GM18951 (cell line): Measurements from ENCODE around the gene TRMT10A.
A peak's percentile ranks its signal among the peaks of the same experiment; 100 is the strongest.

Experiments used
- POLR2A ChIP-seq: IDR thresholded peaks from 4 replicates; pipeline ENCODE4 v1.6.1; 2011; ENCODE audit warnings: mild to moderate bottlenecking; ENCODE audit not compliant: insufficient read length, insufficient read depth; ENCODE audit errors: extremely low read depth
- in situ Hi-C: fragments of 300-500 bp; cut with MboI; formaldehyde crosslinking; loops from one replicate; pipeline ENCODE4 v1.12.0; 2022; ENCODE audit warnings: low sequenced_read_pairs, mixed read lengths, inconsistent platforms; ENCODE audit not compliant: unreplicated experiment

Gene TRMT10A, protein sequence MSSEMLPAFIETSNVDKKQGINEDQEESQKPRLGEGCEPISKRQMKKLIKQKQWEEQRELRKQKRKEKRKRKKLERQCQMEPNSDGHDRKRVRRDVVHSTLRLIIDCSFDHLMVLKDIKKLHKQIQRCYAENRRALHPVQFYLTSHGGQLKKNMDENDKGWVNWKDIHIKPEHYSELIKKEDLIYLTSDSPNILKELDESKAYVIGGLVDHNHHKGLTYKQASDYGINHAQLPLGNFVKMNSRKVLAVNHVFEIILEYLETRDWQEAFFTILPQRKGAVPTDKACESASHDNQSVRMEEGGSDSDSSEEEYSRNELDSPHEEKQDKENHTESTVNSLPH

GRCh38 chr4:99563310-99564186 is at the start of gene TRMT10A:
TRMT10A (minus strand) TSS chr4:99564039; CDS start chr4:99559338, 4,701 bp downstream.
- in situ Hi-C loops = loop anchor here (5.0 kb wide), 1 partner anchor 324 kb away; no protein-coding TSS in a partner anchor
- peak; percentile 83 for TF ChIP-seq POLR2A

DNA sequence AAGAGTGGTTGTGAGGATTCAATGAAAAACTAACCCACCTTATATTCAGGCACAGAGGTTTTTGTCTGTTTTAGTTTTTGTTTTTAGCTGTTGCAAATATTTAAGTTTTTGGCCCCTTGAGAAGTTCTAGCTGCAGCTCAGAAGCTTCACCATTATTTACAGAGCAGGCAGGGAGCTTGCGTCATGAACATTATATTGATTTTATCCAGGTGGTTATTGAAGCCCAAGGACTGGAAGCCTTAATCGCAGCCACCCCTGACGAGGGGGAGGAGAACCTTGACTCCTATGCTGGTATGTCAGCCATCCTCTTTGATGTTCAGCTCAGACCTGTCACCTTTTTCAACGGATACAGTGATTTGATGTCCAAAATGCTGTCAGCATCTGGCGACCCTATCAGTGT is 48.9 kb upstream of the TRMT10A start:
- TF ChIP-seq POLR2A = no peak
- in situ Hi-C loops = no loop called here

DNA sequence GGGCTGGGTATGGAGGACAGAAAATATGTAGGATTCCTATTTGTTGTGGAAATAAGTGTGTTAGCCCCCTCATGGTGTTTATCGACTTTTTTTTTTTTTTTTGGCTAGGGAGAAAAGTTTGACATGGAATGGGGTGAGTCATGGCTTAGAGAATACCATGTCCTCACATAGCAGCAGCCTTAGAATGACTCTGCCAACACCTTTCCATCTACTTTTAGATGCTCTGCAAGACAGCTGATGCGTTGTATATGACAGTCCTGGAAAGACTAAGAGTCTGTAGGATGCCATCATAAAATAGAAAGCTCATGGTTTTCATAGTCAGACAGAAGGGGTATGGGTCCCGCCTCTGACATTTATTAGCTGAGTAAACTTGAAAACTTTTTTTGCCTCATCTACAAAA is 48.4 kb upstream of the TRMT10A start:
- in situ Hi-C loops = no loop called here
- no peak for TF ChIP-seq POLR2A

DNA sequence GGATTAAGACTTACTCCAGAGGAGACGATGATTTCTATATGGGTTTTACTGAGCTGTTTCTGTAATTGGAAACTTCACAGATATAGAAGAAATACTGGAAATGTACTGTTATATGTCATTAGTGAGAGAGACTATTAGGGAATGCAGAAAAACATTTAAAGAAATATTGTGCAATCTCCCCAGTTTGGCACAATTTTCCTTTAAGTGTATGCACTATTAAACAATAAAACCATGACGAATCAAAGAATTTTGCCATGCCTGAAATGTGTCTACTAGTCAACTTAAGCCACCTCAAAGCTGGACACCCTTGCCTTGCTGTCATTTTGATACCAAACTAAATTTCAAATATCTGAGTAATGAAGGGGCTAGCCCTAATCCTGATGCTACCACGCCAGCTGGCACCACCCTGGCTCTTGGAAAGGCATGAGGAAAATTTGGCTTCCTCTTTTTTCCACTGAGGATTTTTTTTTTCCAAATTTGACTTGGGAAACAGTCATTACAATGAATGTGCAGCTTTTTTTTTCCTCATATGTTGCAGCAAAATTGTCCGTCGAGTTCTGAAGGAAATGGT is 46.9 kb upstream of the TRMT10A start:
- TF ChIP-seq POLR2A = no peak
- in situ Hi-C loops = no loop called here

DNA sequence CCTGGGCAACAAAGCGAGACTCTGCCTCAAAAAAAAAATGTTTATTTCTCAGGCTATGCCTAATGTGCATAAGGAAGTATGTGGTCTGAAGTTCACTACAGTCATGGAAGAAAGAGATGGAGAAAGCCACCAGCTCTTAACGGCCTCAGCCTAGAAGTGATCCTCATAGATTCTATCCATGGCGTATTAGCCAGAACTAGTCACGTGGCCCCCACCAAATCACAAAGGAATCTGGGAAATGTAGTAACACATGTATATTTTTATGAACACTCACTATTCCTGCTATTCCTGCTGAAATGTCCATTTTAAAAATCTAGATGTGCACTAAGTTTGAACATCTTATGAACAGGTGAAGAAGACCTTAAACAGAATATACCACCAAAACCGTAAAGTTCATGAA is 44.6 kb upstream of the TRMT10A start:
- no peak for TF ChIP-seq POLR2A
- in situ Hi-C loops = no loop called here

DNA sequence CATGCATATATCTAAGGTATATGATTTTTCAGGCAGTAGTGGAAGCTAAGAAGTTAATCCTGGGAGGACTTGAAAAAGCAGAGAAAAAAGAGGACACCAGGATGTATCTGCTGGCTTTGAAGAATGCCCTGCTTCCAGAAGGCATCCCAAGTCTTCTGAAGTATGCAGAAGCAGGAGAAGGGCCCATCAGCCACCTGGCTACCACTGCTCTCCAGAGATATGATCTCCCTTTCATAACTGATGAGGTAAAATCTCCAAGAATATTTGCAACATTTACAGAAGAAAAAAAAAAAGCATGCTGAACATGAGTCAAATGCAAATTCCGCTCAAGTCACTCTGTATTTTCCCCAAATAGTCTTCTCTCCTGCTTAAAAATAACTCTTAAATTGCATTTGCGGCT is 42.9 kb upstream of the TRMT10A start:
- in situ Hi-C loops = no loop called here

DNA sequence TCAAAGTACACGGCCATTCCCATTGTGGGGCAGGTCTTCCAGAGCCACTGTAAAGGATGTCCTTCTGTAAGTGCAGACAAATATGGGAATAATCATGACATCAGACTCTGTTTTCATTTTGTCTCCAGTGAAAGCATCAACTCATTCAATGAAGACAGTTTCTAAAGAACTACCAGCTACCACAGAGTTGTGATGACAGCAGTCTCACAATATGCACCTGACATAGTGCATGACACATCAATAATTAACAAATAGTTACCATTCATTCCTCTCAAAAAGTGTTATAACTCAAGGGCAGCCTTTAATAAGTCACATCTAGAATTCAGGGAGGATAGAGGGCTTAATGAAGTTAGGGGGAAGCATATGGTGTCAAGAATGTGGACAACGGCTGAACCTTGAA is 31.0 kb upstream of the TRMT10A start:
- in situ Hi-C loops = no loop called here
- no peak for TF ChIP-seq POLR2A

More for the DNA sequence above, 42.9 kb upstream of the TRMT10A start:
- TF ChIP-seq POLR2A = no peak

DNA sequence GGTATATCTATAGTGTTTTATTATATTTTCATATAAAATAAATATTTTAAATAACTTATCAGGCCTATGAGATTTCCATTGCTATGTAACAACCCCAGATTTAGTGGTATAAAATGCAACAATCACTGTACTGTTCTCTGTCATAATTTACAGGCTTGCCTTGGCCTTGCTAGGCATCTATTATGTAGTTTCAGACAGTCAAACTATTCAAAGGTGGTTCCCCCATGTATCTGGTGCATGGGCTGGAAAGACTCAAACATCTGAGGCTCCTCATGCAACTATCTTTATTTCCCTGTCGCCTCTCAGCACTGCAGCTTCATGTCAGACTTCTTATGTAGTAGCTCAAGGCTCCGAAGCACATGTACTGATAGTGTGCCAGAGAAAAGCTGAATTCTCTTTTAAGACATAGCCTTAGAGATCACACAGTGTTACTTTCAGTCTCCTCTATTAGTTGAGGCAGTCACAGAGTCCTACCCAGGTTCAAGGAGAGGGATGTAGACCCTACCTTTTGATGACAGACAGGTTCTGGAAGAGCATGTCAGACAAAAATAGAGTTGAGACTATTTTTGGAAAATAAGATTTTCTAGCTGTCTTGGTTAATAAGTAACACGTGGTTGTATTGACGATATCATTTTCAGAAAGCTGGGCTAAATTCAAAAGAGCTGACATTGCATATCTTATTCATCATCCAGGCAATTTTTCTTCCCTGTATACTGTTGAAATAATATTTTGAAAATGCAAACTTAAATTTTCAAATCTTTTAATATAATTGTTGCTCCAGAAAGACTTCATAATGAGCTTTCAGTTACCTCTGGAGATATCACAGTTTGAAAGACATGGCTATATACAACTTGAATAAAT is 30.2 kb upstream of the TRMT10A start:
- in situ Hi-C loops = no loop called here
- TF ChIP-seq POLR2A = no peak

DNA sequence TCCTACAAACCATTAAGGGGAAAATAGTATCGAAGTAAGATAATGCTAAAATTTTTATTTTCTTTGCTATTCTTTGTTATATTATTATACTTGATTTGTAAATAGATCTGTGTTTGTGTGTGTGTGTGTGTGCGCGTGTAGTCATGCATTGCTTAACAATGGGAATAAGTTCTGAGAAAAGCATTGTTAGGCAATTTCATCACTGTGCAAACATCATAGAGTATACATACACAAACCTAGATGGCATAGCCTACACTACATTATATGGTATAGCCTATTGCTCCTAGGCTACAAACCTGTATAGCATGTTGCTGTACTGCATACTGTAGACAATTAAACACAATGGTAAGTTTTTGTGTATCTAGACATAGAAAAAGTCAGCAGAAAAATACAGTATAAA is 27.9 kb upstream of the TRMT10A start:
- no peak for TF ChIP-seq POLR2A
- in situ Hi-C loops = no loop called here

DNA sequence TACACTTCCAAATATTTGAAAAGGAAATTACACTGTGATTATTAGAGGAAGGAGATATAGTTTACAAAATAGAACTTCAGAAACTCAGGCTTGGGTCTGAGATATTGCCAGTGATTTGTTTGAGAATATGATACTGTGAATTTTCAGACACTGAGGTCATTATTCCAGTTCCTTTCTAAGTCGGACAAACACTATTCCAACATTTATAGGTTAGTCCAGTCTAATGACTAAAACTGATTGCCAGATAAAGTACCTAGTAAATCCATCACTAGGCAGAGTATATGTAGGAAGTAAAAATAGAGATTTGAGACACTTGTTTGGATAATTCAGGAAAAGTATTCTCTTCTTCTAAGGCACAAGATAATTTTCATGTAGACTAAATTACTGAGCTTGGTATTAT is 24.0 kb upstream of the TRMT10A start:
- no peak for TF ChIP-seq POLR2A
- in situ Hi-C loops = no loop called here

- in situ Hi-C loops = no loop called here
- no peak for TF ChIP-seq POLR2A
These were observed 23.5 kb upstream of the TRMT10A start for GRCh38 chr4:99587309-99587708.

- in situ Hi-C loops = no loop called here
- TF ChIP-seq POLR2A = no peak
These were observed 23.0 kb upstream of the TRMT10A start for GRCh38 chr4:99586797-99587196.

DNA sequence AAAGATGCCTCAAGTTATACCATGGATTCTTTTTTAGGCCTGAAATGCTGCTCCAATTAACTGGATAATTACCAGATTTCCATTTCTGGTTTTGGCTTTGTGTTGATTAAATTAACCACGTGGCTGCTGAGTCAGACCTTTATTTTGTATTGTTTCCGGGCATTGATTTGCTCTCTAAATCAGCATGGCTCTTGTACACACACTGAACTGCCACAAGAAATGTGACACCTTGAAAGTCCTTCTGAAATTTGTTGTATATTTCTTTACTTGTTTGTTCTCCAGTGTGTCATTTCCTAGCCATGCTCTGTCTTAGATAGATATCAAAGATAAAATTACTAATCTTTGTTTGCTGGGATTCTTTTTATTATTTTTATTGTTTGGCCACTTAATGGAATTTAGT is 22.5 kb upstream of the TRMT10A start:
- in situ Hi-C loops = no loop called here
- TF ChIP-seq POLR2A = no peak
